ENCODE results near the gene SLC27A3.

Gene SLC27A3

GRCh38 chr1:153783233-153784190 lies 8.3 kb downstream of the SLC27A3 start:
- DNase-seq, result peak; percentile 82

GRCh38 chr1:153786038-153786790 lies 11.0 kb downstream of the SLC27A3 start:
- DNase-seq, result no peak

- DNase-seq, result no peak
Observed at GRCh38 chr1:153789478-153790034, 14.3 kb downstream of the SLC27A3 start.

- no peak for DNase-seq
Observed at GRCh38 chr1:153790313-153790965, 15.2 kb downstream of the SLC27A3 start.

- no peak for DNase-seq
Observed at GRCh38 chr1:153790966-153791647, 15.9 kb downstream of the SLC27A3 start.

- DNase-seq, result no peak
Observed at GRCh38 chr1:153791648-153792253, 16.5 kb downstream of the SLC27A3 start.

GRCh38 chr1:153792631-153793041 lies 17.4 kb downstream of the SLC27A3 start:
- DNase-seq, result no peak

GRCh38 chr1:153793261-153793972 lies 18.2 kb downstream of the SLC27A3 start:
- no peak for DNase-seq

GRCh38 chr1:153793973-153794615 lies 18.9 kb downstream of the SLC27A3 start:
- DNase-seq, result no peak

GRCh38 chr1:153794624-153795329 lies 19.6 kb downstream of the SLC27A3 start:
- DNase-seq, result no peak

- no peak for DNase-seq
Observed at GRCh38 chr1:153795330-153795837, 20.2 kb downstream of the SLC27A3 start.

GRCh38 chr1:153795934-153796785 lies 21.0 kb downstream of the SLC27A3 start:
- no peak for DNase-seq

GRCh38 chr1:153796786-153797659 lies 21.8 kb downstream of the SLC27A3 start:
- DNase-seq, result no peak

GRCh38 chr1:153798468-153798780 lies 23.2 kb downstream of the SLC27A3 start:
- DNase-seq, result no peak

- no peak for DNase-seq
Observed at GRCh38 chr1:153799016-153799415, 23.8 kb downstream of the SLC27A3 start.

GRCh38 chr1:153799566-153800465 lies 24.6 kb downstream of the SLC27A3 start:
- DNase-seq, result no peak

GRCh38 chr1:153800516-153800915 lies 25.3 kb downstream of the SLC27A3 start:
- no peak for DNase-seq

All from GOT3 (cell line).